A673 (cell line): ENCODE measurements around the gene NUCKS1. TPM values are rescaled to one million over a fixed set of nuclear protein-coding genes. Genes with fewer than 3 reads are reported as not detected.
A peak's percentile ranks its signal among the peaks of the same experiment; 100 is the strongest.

Experiments used
- BruUV-seq: library from RNA; stranded (reverse); fragments of 400-500 nt; replicated peaks from 2 replicates; lab custom pipeline; 2021; lab: Mats Ljungman, UMichigan
- CTCF ChIA-PET: fragments of 300-600 bp; sonication (Branson Sonifier 250); formaldehyde crosslinking; loops from one replicate; lab custom pipeline; 2022; ENCODE audit warnings: antibody characterized with exemption; lab: Charles Lee
- POLR2A ChIA-PET: fragments of 300-600 bp; sonication (Branson Sonifier 250); formaldehyde crosslinking; loops from one replicate; lab custom pipeline; 2022; ENCODE audit warnings: antibody characterized with exemption; ENCODE audit not compliant: low non-redundant PET; lab: Charles Lee
- DNase-seq: peaks from one replicate; pipeline ENCODE4 v3.0.0-alpha.2; 2015; ENCODE audit warnings: low spot score
- H3K27ac ChIP-seq: fragments of 200-600 bp; sonication (generic); 2 replicates; pipeline ENCODE4 v1.5.1; 2016; ENCODE audit warnings: mixed run types, low read depth, mild to moderate bottlenecking, mixed read lengths, antibody characterized with exemption, low read length; ENCODE audit not compliant: poor library complexity, severe bottlenecking
- H3K27me3 ChIP-seq: fragments of 200-600 bp; sonication (generic); replicated peaks from 2 replicates; pipeline ENCODE4 v1.6.1; 2017; ENCODE audit warnings: mixed run types, low read depth, mild to moderate bottlenecking, mixed read lengths, antibody characterized with exemption, low read length; ENCODE audit not compliant: insufficient read depth, poor library complexity
- H3K36me3 ChIP-seq: fragments of 200-600 bp; sonication (generic); 2 replicates; pipeline ENCODE4 v1.6.1; 2016; ENCODE audit warnings: mixed run types, mild to moderate bottlenecking, mixed read lengths, antibody characterized with exemption, low read length; ENCODE audit not compliant: insufficient read depth, poor library complexity, severe bottlenecking
- H3K4me1 ChIP-seq: fragments of 200-600 bp; sonication (generic); 2 replicates; pipeline ENCODE4 v1.6.1; 2017; ENCODE audit warnings: mixed run types, mild to moderate bottlenecking, mixed read lengths, antibody characterized with exemption, low read length; ENCODE audit not compliant: insufficient read depth, poor library complexity, severe bottlenecking
- H3K4me3 ChIP-seq: fragments of 200-600 bp; sonication (generic); 2 replicates; pipeline ENCODE4 v1.5.1; 2016; ENCODE audit warnings: low read depth, mixed run types, mild to moderate bottlenecking, mixed read lengths, low read length; ENCODE audit not compliant: poor library complexity, severe bottlenecking
- H3K9me3 ChIP-seq: fragments of 200-600 bp; sonication (generic); 2 replicates; pipeline ENCODE4 v1.6.1; 2016; ENCODE audit warnings: mixed run types, low read depth, mild to moderate bottlenecking, mixed read lengths, antibody characterized with exemption, low read length; ENCODE audit not compliant: poor library complexity, severe bottlenecking
- EZH2 ChIP-seq: fragments of 200-600 bp; sonication (generic); IDR thresholded peaks from 2 replicates; pipeline ENCODE4 v1.6.1; 2017; ENCODE audit warnings: borderline replicate concordance, low read depth, mild to moderate bottlenecking, mixed read lengths, antibody characterized with exemption, low read length; ENCODE audit not compliant: poor library complexity, severe bottlenecking
- intact Hi-C: fragments of 100-400 bp; cut with micrococcal nuclease; formaldehyde crosslinking; loops from one replicate; pipeline ENCODE4 v1.10.0; 2022; ENCODE audit not compliant: unreplicated experiment
- total RNA-seq: library from RNA; stranded (reverse); gene quantifications from 2 replicates; pipeline ENCODE4 v1.2.3, GENCODE V29; 2021
- TF ChIP-seq, protein P1 (sequence below): fragments of 300-800, 200-600 bp; sonication (generic); conservative IDR thresholded peaks from 2 replicates; pipeline ENCODE4 v1.5.1; 2017; ENCODE audit warnings: low read depth, mild to moderate bottlenecking, antibody characterized with exemption, low read length, moderate library complexity, mixed read lengths

NUCKS1 gene
- total RNA-seq, 1 experiment from 2014 or later, result 437 TPM

GRCh38 chr1:205678286-205679111 is 71.5 kb downstream of the NUCKS1 start:
- no peak for DNase-seq
- intact Hi-C loops, result no loop called here
- H3K9me3 ChIP-seq, result no peaks in the 10 kb centered on the region
- ChIA-PET CTCF (interaction anchor here (1.5 kb wide), 1 partner anchor 20 kb away, joined by 7 read pairs; no protein-coding TSS in a partner anchor), POLR2A (no interaction called here)
- BruUV-seq, result no TSS peak
- H3K4me3 ChIP-seq, result peak overlapping the region; percentile 61
- no peaks in the 10 kb centered on the region for H3K27me3 ChIP-seq
- TF ChIP-seq, protein P1, sequence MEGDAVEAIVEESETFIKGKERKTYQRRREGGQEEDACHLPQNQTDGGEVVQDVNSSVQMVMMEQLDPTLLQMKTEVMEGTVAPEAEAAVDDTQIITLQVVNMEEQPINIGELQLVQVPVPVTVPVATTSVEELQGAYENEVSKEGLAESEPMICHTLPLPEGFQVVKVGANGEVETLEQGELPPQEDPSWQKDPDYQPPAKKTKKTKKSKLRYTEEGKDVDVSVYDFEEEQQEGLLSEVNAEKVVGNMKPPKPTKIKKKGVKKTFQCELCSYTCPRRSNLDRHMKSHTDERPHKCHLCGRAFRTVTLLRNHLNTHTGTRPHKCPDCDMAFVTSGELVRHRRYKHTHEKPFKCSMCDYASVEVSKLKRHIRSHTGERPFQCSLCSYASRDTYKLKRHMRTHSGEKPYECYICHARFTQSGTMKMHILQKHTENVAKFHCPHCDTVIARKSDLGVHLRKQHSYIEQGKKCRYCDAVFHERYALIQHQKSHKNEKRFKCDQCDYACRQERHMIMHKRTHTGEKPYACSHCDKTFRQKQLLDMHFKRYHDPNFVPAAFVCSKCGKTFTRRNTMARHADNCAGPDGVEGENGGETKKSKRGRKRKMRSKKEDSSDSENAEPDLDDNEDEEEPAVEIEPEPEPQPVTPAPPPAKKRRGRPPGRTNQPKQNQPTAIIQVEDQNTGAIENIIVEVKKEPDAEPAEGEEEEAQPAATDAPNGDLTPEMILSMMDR, result no peak
- no peak overlapping the region for H3K27ac ChIP-seq
- H3K36me3 ChIP-seq, result no peaks in the 10 kb centered on the region
- H3K4me1 ChIP-seq, result peaks cover 15% of the 10 kb centered on the region

DNA sequence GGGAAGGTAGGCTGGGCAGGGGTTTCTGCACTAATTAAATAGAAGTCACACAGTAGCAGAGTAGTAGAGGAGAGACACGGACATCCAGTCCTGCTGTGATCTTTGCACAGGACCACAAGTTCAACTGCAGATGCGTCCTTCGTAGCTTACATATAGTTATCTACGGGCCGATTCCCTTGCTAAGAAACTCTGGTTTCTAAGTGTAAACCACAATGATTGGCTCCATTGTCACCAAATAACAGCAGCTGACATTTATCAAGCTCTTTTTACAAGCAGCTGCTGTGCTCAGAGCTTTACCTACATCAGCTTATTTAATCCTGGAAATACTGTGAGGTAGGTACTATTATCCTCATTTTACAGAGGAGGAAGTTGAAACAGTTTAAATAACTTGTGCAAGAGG is 72.8 kb downstream of the NUCKS1 start:
- CTCF ChIA-PET, result interaction anchor here (1.5 kb wide), 1 partner anchor 18 kb away, joined by 7 read pairs; no protein-coding TSS in a partner anchor

GRCh38 chr1:205676597-205676996 is 73.4 kb downstream of the NUCKS1 start:
- Histone ChIP-seq H3K27ac (no peak overlapping the region), H3K4me3 (no peak overlapping the region), H3K36me3 (no peaks in the 10 kb centered on the region), H3K27me3 (no peaks in the 10 kb centered on the region), H3K9me3 (no peaks in the 10 kb centered on the region), H3K4me1 (peaks cover 15% of the 10 kb centered on the region)
- BruUV-seq, result no TSS peak
- ChIA-PET CTCF (interaction anchor here (1.5 kb wide), 1 partner anchor 18 kb away, joined by 7 read pairs; no protein-coding TSS in a partner anchor), POLR2A (no interaction called here)
- intact Hi-C loops, result no loop called here
- TF ChIP-seq, protein P1, result no peak
- no peak for TF ChIP-seq EZH2
- no peak for DNase-seq

More for the DNA sequence above, 72.8 kb downstream of the NUCKS1 start:
- H3K4me1 ChIP-seq, result peaks cover 15% of the 10 kb centered on the region
- TF ChIP-seq, protein P1, result no peak
- TF ChIP-seq EZH2, result no peak
- intact Hi-C loops, result no loop called here
- no peaks in the 10 kb centered on the region for H3K9me3 ChIP-seq
- H3K27me3 ChIP-seq, result no peaks in the 10 kb centered on the region
- H3K4me3 ChIP-seq, result no peak overlapping the region
- H3K36me3 ChIP-seq, result no peaks in the 10 kb centered on the region
- BruUV-seq, result no TSS peak
- POLR2A ChIA-PET, result no interaction called here
- no peak for DNase-seq
- no peak overlapping the region for H3K27ac ChIP-seq
